COR-L47 (cell line): Measurements from ENCODE around the gene LAMC1.

Source experiments
- DNase-seq: peaks from one replicate; lab custom pipeline; 2025; lab: John Stamatoyannopoulos, UW

LAMC1 gene

GRCh38 chr1:183194527-183195141 lies 171.4 kb downstream of the LAMC1 start:
- no peak for DNase-seq

GRCh38 chr1:183195142-183195574 lies 171.9 kb downstream of the LAMC1 start:
- no peak for DNase-seq
